A673 (cell line): ENCODE results near the gene SRGAP1.

Source experiments
- CTCF ChIP-seq: fragments of 300-800, 200-600 bp; sonication (generic); conservative IDR thresholded peaks from 2 replicates; pipeline ENCODE4 v1.5.1; 2017; ENCODE audit warnings: low read depth, mild to moderate bottlenecking, antibody characterized with exemption, low read length, moderate library complexity, mixed read lengths
- EZH2 ChIP-seq: fragments of 200-600 bp; sonication (generic); IDR thresholded peaks from 2 replicates; pipeline ENCODE4 v1.6.1; 2017; ENCODE audit warnings: borderline replicate concordance, low read depth, mild to moderate bottlenecking, mixed read lengths, antibody characterized with exemption, low read length; ENCODE audit not compliant: poor library complexity, severe bottlenecking

GRCh38 chr12:63924781-63925180, 80.3 kb downstream of the SRGAP1 start:
- TF ChIP-seq CTCF = no peak
- no peak for TF ChIP-seq EZH2
